ENCODE results near the gene RANBP3L. TPM values are rescaled to one million over a fixed set of nuclear protein-coding genes. Genes with fewer than 3 reads are reported as not detected.
A peak's percentile ranks its signal among the peaks of the same experiment; 100 is the strongest.

The RANBP3L gene
- total and polyA plus RNA-seq, 9 of the 15 experiments (the other 6 are each of a cell fraction or from before 2014, with no cell fraction given) = 0.01 to 0.06 TPM; not detected in 7

GRCh38 chr5:36305571-36306326 lies 4.0 kb upstream of the RANBP3L start (continued):
- no peak for TF ChIP-seq NBN (IDR thresholded peaks at IDR 0.05; ENCODE audit: low read depth)
- peak; percentile 83 for TF ChIP-seq DEAF1 (CRISPR knock-in tag; IDR thresholded peaks at IDR 0.05)
- TF ChIP-seq SAP30 (IDR thresholded peaks at IDR 0.05; ENCODE audit: borderline replicate concordance, insufficient read depth, low read depth, low read length, poor library complexity, severe bottlenecking) = no peak
- no peak for TF ChIP-seq BRCA1 (IDR thresholded peaks at IDR 0.05)
- TF ChIP-seq BRCA1 (CRISPR knock-in tag; IDR thresholded peaks at IDR 0.05) = no peak
- no peak for TF ChIP-seq PBX2 (CRISPR knock-in tag; IDR thresholded peaks at IDR 0.05; ENCODE audit: low read depth)
- TF ChIP-seq PBX2 (tag; conservative IDR thresholded peaks at IDR 0.05; ENCODE audit: low read depth) = no peak
- TF ChIP-seq TGIF2 (CRISPR knock-in tag; IDR thresholded peaks at IDR 0.05) = no peak
- no peak for TF ChIP-seq NKRF (IDR thresholded peaks at IDR 0.05; ENCODE audit: borderline replicate concordance)
- TF ChIP-seq REST (IDR thresholded peaks at IDR 0.05; ENCODE audit: borderline replicate concordance) = peak; percentile 86
- TF ChIP-seq REST (CRISPR knock-in tag; IDR thresholded peaks at IDR 0.05; ENCODE audit: low read depth) = no peak
- TF ChIP-seq SMC3 (conservative IDR thresholded peaks at IDR 0.05; ENCODE audit: insufficient read depth, low read depth, low read length) = peak; percentile 88
- TF ChIP-seq ZBTB17 (CRISPR knock-in tag; IDR thresholded peaks at IDR 0.05) = no peak

Measured in K562 (cell line).